GM10266 (cell line): ENCODE data around the gene LHX5.

ENCODE experiments used
- DNase-seq: peaks from one replicate; pipeline ENCODE4 v3.0.0; 2012; ENCODE audit errors: extremely low spot score
- CTCF ChIP-seq: IDR thresholded peaks from 2 replicates; pipeline ENCODE4 v1.5.1; 2012; ENCODE audit warnings: mild to moderate bottlenecking, low read depth; ENCODE audit not compliant: control insufficient read depth, insufficient read depth; ENCODE audit errors: missing control alignments

LHX5 gene

GRCh38 chr12:113457710-113458109 is 14.0 kb downstream of the LHX5 start:
- no peak for TF ChIP-seq CTCF
- DNase-seq = no peak

- no peak for DNase-seq
- no peak for TF ChIP-seq CTCF
Observed at GRCh38 chr12:113457185-113457584, 14.5 kb downstream of the LHX5 start.

GRCh38 chr12:113456761-113457160 is 14.9 kb downstream of the LHX5 start:
- no peak for TF ChIP-seq CTCF
- DNase-seq = no peak

GRCh38 chr12:113456199-113456598 is 15.5 kb downstream of the LHX5 start:
- no peak for DNase-seq
- no peak for TF ChIP-seq CTCF

- no peak for TF ChIP-seq CTCF
- DNase-seq = no peak
Observed at GRCh38 chr12:113453330-113453729, 18.3 kb downstream of the LHX5 start.

- DNase-seq = no peak
- no peak for TF ChIP-seq CTCF
Observed at GRCh38 chr12:113452458-113452857, 19.2 kb downstream of the LHX5 start.

- no peak for DNase-seq
- TF ChIP-seq CTCF = no peak
Observed at GRCh38 chr12:113449839-113450238, 21.8 kb downstream of the LHX5 start.
